NCI-H2227 (cell line): Measurements from ENCODE around the gene PLEKHG3.

Experiments
- DNase-seq: peaks from one replicate; lab custom pipeline; 2025; ENCODE audit not compliant: unreplicated experiment; lab: John Stamatoyannopoulos, UW

The PLEKHG3 gene

DNA sequence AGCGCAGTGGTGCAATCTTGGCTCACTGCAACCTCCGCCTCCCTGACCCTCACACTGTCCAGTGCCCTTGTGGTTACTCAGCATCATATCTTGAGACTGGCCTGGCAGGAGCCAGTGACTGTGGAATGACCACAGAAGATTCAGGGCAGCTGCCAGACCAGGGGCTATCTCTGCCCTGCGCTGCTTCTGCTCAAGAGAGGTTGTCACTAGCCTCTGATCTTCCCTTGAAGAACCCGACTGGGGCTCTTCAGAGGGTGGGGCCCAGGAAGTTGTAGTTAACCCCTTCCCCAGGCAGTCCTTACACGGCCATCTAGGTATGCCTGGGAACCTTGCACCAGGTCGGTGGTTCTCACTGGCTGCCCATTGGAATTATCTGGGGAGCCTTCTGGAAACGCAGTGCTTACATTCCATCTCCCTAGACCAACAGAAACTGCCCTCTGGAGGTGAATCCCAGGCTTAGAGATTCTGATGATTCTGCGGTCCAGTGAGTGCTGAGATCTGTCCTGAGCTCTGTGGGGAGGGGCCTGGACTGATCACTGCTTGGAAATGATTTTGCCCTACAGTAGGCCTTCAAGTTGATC lies 41.4 kb downstream of the PLEKHG3 start:
- no peak for DNase-seq

DNA sequence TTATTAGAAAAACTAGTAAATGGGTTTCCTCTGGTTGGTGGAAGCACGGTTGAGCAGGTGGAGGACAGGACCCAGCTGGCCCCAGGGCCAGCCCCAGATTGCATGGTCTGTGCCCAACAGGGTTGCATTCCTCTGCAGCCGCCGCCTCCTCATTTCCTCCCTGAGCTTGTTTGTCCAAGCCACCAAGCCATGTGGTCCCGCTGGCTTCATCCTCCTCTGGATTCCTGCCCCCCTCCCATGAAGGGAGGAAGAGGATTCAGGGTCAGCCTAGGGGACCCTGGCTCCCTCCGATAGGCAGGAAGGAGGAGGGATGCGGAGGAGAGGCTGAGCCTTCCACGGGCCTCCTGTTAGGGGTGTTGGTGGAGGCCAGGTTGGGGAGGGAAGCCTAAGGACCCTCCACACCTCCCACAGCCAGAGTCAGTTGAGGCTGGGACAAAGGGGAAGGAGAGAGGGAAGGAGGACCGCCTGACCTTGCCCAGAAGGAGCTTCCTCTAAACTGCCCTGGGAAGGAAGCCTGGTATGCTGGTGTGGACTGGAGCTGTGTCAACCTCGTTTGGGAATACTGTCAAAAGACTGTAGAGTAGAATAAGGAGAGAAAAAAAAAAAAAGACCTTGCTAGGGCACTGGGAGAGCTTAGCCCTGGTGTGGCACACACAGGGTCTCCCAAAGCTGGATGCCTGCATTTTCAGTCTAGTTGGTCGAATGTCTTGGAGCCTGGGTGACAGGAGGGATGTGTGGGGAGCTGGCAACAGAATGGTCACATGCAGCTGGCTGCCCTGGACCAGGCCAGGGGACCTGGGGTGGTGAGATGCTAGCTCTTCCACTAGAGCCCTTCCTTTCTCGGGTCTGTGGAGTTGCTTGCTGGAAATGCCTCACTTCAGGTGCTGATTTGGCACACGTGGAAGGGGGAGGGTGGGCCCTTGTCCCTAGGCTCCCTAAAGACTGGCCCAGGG lies 42.4 kb downstream of the PLEKHG3 start:
- no peak for DNase-seq

DNA sequence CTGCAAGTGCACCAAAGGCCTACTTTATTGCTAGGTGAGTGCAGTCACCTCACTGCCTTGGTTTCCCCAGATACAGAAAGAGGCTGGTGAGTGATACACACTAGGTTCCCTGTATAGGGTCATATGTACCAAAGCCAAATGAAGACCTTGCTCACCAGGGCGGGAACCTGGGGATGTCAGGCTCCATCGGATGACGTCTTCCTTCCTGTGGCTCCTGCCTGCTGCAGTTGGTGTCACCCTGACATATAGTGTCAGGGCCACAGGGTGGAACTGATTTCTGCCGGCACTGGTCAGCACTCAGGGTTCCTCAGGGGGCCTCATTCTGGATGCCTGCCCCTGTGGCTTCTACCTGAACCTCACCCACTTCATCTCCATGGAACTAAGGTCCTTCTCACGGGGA lies 43.1 kb downstream of the PLEKHG3 start:
- no peak for DNase-seq

DNA sequence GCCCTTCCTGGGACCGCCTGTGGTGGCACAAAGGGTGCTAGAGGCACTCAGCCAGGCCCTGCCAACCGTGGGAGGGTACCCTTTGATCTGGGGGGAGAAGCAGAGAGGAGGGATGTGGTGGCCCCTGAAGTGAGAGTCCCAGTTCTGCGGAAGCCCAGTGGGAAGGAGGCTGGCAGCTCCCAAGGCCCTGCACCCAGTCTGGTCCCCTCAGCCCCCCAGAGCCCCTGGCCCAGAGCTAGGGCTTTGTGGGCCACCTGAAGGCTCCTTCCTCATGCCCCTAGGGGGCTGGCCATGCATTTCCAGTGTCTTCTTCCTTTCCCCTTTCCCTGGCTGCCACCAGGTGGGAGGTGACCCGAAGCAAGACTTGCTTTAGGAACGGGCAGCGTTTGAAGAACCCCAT lies 44.3 kb downstream of the PLEKHG3 start:
- DNase-seq = no peak

DNA sequence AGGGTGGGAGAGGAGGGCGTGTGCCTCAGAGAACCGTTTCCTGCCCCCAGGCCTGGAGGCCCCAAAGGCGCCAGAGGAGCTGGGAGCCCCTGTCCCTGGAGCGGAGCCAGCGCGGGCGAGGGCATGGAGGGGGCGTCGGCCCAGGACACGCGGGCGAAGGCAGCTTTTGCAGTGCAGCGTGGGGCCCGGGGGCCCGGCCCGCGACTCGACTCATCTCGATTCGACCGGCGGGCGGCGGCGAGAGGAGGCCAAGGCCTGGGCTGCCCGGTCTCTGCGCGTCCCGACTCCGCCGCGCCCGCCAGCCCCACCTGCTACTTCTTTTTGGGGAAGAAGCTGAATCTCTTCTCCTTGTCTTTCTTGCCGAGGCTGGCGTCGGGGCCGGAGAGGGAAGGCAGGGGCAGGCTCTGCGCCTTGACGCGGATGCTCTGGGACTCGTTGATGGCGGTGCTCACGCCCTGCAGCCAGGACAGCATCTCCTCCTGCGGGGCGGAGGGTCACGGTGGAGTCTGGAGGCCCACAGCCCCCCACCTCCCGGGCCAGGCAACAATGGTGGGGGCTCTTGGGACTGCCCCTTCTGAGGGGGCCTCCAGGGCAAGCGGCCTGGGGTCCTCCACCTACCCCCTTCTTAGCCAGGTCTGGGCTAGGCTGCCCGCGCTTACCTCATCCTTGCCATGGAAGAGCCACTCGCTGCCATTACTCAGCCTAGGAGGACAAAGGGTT lies 44.9 kb downstream of the PLEKHG3 start:
- DNase-seq = no peak

DNA sequence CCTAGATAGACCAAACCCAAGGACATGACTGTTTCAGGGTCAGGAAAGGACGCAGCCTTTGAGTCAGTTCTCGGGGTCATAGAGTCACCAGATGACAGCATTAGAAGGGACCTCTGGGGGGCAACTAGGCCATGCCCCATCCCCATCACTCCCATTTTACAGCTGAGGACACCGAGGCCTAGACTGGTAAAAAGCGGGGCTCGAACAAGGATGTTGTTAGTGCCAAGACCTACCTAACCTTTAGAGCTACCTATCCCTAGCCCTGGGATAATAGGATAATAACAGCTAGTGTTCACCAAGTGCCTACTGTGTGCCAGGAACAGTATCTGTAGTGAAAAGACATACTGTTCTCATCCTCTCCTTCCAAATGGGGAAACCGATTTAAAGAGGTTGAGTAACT lies 48.7 kb downstream of the PLEKHG3 start:
- DNase-seq = no peak

DNA sequence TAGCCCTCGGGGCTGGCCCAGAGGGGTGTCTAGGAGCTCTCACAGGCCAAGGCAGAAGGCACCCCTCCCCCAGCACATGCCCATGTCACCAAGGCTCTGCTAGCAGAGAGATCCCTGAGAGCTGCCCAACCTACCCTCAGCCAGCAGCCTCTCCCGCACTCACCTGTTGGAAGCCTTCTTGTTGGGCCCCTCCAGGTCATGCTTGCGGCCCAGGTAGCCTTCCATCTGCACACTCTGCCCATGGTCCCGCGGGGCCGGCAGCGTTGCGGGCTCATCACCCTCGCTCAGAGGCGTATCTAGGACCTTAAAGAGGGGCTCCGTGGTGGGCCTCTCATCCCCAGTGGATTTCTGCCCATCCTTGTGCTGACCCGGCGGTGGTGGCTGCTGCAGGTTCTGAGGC lies 49.1 kb downstream of the PLEKHG3 start:
- DNase-seq = no peak

DNA sequence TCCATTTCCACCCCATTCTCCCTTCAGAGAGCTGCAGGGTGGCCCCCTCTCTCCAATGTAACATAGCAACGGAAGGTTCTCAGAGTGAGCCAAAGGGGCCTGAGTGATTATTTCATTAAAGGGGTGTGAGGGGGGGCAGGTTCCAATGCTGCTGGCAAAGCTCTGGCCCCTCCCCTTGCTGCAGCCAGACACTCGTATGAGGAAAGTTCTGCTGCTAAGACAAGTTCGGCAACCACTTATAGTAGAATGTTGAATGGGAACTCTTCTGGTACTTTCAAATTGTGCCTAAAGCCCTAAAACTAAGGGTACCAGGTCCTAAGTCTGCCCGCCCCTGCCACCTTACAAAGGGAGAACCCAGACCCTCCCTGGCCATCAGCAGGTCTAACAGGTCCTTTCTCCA lies 49.8 kb downstream of the PLEKHG3 start:
- no peak for DNase-seq

DNA sequence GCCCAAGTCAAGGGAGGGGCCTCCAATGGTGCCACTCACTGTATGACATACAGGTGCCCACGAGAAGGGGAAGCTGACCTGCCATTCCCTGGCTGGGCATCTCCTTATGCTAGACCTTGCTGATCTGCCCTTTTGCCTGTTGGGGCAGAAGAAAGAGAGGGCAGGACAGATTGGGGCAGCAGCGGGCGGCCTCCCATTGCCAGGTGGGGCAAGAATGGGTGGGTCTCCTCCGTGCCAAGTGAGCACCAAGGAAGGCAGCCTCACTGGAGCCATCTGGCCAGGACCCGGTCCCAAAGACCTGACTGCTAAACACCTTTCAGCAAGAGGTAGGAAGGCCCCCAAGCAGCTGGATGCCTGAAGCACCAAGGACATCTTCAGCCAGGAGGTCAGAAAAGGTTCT lies 50.5 kb downstream of the PLEKHG3 start:
- DNase-seq = no peak

DNA sequence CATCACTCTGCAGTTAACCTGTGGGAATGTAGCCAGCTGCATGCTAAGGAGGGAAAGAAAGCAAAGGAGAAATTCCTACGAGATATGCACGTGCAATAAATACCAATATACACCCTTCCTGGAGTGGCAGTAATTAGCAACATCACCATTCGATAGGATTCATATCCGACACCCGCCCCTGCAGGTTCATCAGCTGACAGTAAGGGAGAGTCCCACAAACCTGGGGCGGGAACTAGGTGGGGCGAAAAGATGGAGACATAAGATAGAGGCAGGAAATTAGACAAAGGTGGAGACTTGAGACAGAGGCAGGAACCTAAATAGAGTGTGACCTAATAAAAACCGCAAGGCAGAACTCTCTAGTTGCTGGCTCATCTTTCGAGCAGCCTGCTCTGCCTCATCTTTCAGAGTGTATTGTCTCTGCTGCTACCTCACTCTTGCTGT lies 51.6 kb downstream of the PLEKHG3 start:
- no peak for DNase-seq

DNA sequence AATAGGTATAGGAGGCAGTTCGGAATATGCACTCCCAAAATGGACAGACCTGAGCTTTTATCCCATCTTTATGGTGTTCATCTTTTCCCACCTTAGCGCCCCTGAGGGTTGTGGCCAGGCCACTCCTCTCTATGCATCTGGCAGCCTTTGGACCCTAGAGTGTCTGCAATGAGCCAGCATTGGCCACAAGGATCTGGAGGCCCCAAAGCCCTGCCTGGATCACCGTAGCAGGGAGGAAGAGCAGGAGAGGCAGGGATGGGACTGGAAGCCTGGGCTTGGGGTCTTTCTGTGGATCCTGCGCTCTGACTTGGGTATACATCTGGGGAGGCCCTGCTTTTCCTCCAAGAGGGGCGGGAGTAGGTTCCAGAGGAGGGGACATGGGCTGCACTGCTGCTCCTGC lies 52.5 kb downstream of the PLEKHG3 start:
- DNase-seq = no peak

DNA sequence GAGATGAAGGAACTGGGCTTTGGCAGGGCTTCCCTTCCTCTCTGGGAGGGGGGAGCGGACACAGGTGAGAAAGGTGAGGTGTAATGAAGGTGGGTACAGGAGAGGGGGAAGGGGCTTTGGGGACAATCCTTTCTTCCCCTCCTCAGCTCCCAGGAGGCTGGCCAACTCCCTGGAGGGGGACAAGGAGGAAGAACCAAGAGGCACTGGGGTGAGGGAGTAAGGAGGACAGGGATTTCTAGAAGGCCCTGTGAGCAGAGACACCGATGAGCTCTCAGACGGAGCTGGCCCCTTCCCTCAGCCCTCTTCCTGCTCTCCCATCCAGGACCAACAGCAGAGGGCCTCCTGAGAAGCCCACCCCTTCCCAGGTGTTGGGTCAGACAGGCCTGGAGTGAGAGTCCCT lies 53.4 kb downstream of the PLEKHG3 start:
- DNase-seq = no peak

DNA sequence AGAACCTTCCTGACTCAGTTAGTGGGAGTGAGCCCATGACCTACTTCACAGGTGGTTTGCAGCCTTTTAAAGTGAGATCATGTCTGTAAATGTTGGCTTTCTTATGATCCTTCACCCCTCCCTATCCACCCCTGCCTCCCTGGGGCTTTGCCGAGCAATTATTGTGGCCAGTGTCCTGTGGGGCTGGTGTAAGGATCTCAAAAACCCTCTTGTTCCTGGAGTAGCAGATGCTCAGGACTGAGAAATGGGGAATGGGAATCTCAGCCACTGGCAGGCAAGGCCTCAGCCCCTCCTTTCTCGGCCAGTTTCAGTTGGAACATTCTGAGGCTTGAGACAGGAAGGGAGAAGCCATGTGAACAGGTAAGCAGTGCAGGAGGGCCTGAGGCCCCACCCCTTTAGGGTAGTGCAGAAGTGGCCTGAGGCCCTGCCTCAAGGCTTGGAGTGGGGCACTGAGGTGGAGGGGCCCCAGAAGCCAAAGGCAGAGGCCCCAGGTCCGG lies 53.8 kb downstream of the PLEKHG3 start:
- no peak for DNase-seq

DNA sequence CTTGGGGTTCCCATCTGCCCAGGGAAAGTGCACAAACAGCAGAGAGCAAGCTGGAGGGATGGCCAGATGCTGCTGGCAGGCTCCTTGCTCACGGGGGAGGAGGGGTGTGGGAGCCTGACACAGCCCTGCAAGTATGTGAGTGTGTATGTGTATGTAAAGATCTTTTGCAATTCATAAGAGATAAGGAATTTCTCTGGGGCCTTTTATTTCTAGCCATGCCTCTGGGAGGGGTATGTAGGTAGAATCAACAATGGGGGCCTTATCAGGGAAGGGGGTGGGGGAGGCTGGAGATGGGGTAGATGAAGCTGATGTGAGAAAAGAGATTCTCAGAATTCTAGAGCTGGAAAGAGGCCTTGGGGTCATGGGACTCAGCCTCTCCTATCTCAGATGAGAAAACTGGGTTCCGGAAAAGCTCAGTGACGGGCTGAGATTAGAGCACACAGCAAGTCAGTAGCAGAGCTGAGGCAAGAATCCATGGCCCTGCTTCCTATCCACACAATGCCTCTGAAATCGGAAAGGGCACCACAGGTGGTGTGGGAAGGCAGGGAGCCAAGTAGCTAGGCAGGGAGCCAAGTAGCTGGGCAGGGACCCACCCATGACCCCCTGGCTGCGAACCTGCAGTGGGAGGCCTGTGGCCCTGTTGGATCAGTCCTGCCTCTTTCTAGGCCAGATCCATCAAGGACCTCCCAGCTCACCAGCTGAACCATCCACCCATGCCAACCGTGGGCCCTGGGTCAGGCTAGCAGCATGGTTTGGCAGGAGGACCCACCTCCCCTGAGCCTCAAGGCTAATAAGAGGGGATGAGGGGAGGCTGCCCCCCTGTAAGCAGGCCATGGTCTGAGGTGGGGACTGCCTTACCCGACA lies 54.7 kb downstream of the PLEKHG3 start:
- DNase-seq = peak; percentile 25

DNA sequence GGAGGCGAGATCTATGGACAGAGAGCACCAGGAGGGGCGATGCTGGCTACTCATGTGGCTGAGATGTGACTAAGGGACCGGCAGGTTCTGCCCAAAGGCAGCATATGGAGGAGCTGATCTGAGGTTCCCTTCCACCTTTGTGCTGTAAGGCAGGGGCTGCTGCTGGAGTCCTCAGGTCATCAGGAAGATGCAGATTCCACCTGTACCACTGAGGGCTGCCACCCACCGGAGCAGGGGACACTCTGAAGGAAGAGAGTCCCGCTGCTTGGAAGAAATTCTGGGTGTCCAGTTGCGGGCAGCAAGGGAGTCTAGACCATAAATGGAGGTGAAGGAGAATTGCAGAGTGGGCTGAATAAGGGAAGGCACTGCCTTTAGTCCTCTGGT lies 55.3 kb downstream of the PLEKHG3 start:
- no peak for DNase-seq

DNA sequence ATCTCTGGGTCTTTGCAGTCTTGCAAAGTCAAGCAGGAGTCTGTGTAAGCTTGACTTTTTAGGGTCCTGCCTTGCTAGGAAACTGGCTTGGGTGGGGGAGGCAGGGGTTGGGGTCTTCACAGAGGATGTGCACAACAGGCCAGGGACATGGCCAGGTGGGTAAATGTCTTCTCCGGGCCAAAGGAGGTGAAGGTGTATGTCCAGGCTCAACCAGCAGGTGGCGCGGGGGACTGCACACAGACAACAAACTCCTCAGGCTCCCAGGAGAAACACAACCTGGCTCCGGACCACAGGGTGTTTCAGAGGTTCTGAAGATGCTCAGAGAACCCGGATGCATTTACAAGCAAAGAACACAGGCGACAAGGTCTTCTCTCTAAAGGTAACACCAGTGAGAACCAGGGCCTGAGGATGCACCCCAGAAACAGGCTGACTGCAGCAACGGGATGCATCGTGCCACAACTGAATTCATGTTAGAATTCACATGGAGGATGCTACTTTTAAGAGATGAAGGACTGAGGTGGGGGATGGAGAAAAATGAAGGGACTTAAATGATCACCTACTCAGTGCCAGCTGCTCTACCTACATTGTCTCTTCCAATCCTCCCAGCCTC lies 56.0 kb downstream of the PLEKHG3 start:
- peak; percentile 33 for DNase-seq

DNA sequence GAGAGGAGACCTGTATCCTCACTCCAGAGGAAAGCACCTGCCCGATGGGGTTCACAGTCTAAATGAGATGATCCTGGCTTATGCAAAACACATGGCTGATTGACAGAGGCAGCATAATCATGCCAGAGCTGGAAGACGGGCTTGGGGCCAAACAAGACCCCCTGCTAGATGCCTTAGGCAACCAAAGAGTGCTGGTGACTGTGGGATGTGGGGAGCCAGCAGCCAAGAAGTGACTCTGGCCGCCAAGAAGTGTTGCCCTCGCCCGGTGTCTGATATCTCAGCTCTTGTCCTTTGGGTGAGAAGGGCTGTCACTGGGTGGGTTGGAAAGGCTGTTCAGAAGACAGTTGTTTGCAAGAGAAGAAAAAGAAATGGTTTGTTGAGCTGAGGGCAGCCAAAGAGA lies 56.7 kb downstream of the PLEKHG3 start:
- no peak for DNase-seq

DNA sequence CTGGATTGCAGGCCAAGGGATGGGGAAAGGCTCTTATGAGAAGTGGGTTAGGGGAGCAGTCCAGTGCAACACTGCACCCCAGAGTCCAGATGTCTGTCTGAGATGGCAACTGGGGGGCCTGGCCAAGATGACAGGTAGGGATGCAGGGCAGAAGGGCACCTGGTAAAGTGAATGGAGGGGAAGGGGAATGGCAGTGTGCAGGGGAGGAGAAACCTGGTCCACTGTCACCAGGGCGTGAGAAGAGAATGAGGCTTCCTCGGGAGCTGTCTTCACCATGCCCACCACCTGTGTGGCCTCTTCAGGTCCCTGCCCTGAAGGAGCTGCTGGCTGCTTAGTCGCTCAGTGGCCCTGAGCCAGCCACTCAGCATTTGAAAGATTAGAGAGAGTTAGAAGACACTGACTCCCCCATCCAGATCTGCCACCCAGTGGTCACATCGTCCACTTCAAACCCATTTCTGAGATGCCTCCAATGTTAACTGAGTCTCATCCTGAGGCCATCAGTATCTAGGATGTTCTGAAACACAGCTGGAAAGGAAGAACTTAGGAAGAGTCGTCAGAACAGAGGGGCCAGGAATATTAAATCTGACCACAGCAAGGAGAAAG lies 57.3 kb downstream of the PLEKHG3 start:
- DNase-seq = no peak

DNA sequence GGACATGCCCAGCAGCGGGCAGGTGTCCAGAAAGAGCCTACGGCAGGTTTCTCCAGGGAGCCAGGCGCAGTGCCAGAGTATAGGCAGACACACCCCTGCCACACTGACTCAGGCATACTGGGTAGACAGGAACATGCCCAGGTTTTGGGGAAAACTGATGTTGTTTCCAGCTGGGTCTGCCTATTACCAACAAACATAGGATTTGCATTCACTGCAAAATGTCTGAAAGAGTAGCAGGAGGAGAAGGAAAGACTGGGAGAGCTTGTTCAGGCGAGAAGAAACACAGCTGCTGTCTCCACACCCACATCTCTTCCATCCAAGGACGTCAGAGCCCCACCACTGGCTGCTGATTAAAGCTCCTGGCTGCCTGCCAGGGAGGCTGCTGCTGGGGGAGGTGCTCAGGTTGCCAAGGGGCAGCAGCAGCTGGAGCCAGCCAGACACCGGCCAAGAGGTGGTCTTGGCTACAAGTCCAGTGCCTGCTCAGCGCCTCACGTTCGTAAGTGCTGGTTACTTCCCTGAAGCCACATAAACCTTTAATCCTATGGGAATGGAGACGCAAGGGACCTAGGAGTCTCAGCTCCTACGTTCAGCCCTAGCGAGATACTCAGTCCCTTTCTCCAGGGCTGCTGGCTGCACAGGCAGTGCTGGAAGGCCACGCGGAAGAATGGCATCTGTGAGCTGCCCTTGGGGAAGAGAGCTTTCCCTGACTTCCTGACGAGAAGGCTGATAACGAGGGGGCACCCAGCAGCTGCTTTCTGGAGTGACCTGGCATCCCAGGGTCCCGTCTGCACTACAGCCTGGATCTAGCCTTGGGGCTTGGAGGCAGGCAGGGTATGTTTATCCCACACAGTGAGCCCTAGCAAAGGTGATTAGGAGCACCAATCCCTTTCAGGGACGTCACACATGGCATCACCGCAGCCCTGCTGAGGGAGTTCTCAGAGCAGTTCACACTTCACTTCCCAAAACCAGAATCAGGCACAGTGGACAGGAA lies 58.1 kb downstream of the PLEKHG3 start:
- peak; percentile 94 for DNase-seq
